Occipital lobe (tissue), 2 donors: Measurements from ENCODE around the gene ZNF398. TPM values are rescaled to one million over a fixed set of nuclear protein-coding genes. Genes with fewer than 3 reads are reported as not detected.

Experiments
- DNase-seq: peaks from one replicate; lab custom pipeline; 2025; lab: John Stamatoyannopoulos, UW
- total RNA-seq: library from RNA; depleted of rRNA; stranded (reverse); fragments of >200 nt; gene quantifications from one replicate; pipeline ENCODE4 v1.2.3, GENCODE V29; 2014

The ZNF398 gene
- total RNA-seq, 1 donor from 2014 or later, result 25.7 TPM

- DNase-seq, result peak; percentile 59
Measured at GRCh38 chr7:149147752-149148653, 750 bp downstream of the ZNF398 start.

GRCh38 chr7:149150981-149151380 lies 3.7 kb downstream of the ZNF398 start:
- DNase-seq, result no peak

GRCh38 chr7:149153346-149153745 lies 6.1 kb downstream of the ZNF398 start:
- DNase-seq, result no peak

- DNase-seq, result no peak
Measured at GRCh38 chr7:149154056-149154455, 6.8 kb downstream of the ZNF398 start.

DNA sequence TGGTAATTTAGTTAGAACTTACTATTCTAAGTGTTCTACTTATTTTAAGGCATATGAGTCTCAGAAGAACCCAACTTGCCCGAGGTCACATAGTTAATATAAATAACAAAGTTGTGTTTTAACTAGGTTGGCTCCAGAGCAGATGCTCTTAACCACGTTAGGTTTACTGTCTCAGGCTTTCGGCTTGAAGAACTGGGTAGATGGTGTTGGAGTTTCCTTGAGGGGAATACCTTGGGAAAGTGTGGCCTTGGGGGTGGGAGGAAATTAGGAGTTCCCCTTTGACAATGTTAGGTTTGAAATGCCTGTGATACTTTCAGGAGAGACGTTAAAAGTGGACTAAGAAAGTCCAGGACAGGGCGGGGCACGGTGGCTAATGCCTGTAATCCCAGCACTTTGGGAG lies 9.6 kb downstream of the ZNF398 start:
- no peak for DNase-seq

- DNase-seq, result no peak
Measured at GRCh38 chr7:149161241-149161848, 14.1 kb downstream of the ZNF398 start.

GRCh38 chr7:149166142-149166541 lies 18.9 kb downstream of the ZNF398 start:
- no peak for DNase-seq

GRCh38 chr7:149166630-149167352 lies 19.5 kb downstream of the ZNF398 start:
- no peak for DNase-seq

GRCh38 chr7:149171892-149172533 lies 24.8 kb downstream of the ZNF398 start:
- no peak for DNase-seq

GRCh38 chr7:149172534-149172920 lies 25.3 kb downstream of the ZNF398 start:
- DNase-seq, result no peak

DNA sequence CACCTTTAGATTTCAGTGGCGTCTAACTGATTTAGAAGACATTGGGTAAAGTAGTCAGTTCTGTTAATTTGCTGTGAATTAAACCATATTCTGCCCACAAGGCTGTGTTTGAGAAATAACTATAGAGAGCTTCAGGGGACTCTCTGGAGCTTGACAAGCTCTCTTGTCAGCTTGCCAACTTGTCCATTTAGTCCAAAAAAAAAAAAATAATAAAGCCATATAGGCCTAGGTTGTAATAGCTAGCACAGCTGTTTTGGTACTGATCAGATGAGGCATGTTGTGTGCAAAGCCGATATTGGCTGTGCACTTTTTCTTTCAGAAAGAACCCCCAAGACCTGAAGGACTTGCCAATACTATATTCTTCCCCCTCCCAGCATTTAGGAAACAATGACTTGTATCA lies 27.9 kb downstream of the ZNF398 start:
- DNase-seq, result no peak

- DNase-seq, result no peak
Measured at GRCh38 chr7:149179241-149179640, 32.0 kb downstream of the ZNF398 start.

- no peak for DNase-seq
Measured at GRCh38 chr7:149180722-149181449, 33.6 kb downstream of the ZNF398 start.

DNA sequence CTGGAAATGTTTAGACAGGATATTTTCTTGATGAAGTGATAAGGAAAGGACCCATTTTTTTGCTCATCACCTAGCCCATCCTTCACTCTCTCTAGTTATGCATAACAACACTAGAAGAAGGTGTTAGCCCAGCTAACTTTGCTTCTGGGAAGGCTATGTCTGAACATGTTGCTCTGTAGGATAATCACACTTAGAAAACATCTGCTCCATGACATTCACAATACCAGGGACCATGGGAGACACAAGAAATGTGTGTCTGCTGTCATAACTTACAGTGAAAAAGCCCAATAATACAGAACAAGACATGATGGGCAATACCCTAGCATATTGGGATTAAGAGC lies 34.2 kb downstream of the ZNF398 start:
- no peak for DNase-seq

- DNase-seq, result no peak
Measured at GRCh38 chr7:149184274-149184673, 37.0 kb downstream of the ZNF398 start.

DNA sequence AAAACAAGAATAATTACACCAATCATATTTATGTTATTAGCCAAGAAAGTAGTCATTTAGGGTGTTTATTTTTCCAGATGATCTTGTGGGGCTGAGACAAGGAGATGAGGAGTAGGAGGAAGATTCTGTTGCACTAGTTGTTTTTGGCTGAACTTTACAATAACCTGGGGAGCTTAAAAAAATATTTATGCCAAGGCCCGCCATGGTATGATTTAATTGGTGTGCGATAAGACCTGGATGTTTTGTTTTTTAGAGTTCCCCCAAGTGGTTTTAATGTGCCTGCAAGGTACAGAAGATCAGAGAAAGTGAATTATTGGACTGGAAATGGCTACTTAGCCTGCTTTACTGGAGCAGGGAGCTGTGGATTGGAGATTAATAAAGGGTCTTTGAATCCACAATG lies 41.0 kb downstream of the ZNF398 start:
- no peak for DNase-seq

- DNase-seq, result no peak
Measured at GRCh38 chr7:149188637-149189259, 41.5 kb downstream of the ZNF398 start.

DNA sequence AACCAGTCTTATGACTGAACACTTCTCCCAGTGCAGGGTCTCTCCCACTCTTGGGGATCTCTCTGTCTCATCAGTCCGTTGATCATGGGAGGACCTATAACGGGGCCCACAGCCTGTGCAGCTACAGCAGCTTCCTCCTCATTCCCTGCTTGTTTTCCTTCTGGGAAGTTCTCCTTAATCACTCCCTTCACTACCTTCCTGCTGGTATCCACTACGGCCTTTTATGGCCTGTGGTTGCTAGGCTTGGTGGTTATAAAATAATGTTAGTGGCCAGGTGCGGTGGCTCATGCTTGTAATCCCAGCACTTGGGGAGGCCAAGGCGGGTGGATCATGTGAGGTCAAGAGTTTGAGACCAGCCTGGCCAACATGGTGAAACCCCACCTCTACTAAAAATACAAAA lies 44.6 kb downstream of the ZNF398 start:
- DNase-seq, result no peak

- no peak for DNase-seq
Measured at GRCh38 chr7:149194799-149195179, 47.5 kb downstream of the ZNF398 start.

DNA sequence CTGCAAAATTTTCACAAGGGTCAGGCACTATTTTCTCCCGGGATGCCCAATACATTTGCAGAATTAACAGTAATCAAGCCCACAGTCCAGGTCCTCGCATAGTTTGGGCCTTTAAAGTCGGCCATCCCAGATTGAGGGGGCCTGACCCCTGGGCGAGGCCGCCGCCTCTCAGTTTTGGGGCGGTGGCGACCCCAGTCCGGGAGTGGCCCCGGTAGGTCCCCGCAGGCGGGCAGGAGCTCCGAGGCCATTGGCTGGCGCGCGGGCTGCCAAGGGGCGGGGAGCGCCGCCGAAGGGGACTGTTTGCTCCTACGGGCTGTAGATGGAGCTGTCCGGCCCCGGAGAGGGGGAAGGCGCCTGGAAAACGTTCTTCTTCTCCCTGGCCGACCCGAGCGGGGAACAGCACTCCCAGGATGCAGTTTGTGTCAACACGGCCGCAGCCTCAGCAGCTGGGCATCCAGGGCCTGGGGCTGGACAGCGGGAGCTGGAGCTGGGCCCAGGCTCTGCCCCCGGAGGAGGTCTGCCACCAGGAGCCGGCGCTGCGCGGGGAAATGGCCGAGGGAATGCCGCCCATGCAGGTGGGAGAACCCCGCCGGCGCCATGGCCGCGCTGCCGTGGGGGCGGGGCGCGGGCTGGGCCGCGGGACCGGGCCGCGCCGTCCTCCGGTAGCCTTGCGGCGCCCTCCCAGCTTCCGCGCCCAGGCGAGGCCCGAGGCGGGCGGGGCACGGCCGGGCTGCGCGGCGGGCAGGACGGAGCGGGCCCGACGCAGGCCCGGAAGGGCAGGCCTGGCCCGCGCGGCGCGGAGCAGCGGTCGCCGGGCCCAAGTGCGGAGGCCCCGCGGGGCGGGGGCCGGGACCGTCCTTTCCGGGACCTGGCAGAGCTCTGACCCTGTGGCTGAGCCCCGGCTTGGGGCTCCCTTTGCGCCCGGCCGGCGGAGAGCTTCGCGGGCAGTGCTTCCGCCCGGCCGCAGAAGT lies 48.2 kb downstream of the ZNF398 start, which contains the start of gene ZNF282:
ZNF282 (plus strand) TSS at position 367 of the 971 bp plus-strand sequence; CDS start at position 411, 44 bp downstream.
- peak; percentile 86 for DNase-seq
